ENCODE results near the gene NRROS.

GRCh38 chr3:196643201-196643749 lies 3.8 kb downstream of the NRROS start:
- TF ChIP-seq CTCF (IDR thresholded peaks at IDR 0.05) (no peak), POLR2A (IDR thresholded peaks at IDR 0.05) (no peak)

All from lower leg skin (tissue), 3 donors.